K562 (cell line): ENCODE data around the gene KIF3B. TPM values are rescaled to one million over a fixed set of nuclear protein-coding genes. Genes with fewer than 3 reads are reported as not detected.

Source experiments
- ATAC-seq: fragments of 200-7000 bp; cut with Tn5 transposase; 3 replicates; pipeline ENCODE4 v1.9.1; 2020; ENCODE audit warnings: moderate library complexity
- BruUV-seq: library from RNA; stranded (reverse); fragments of 400-500 nt; replicated peaks from 2 replicates; lab custom pipeline; 2021; lab: Mats Ljungman, UMichigan
- CTCF ChIA-PET: fragments of 300-600 bp; formaldehyde crosslinking; extraction: SDS; loops from one replicate; lab custom pipeline; 2021; ENCODE audit warnings: low intra/inter-chr PET ratio; lab: Yijun Ruan, JAX
- POLR2A ChIA-PET: fragments of 300-600, 350-650 bp; sonication (Branson Sonifier 250); formaldehyde crosslinking; extraction: SDS; loops from one replicate; lab custom pipeline; 2021; ENCODE audit warnings: antibody characterized with exemption, inconsistent platforms; lab: Yijun Ruan, JAX
- DNase-seq, 4 experiments: peaks; one replicate each; pipeline versions ENCODE4 v3.0.0 to v3.0.0-alpha.2; 2011 to 2018; ENCODE audit warnings: low spot score in 3 of 4, mixed read lengths in 3 of 4; ENCODE audit errors: extremely low read depth in 1 of 4
- FAIRE-seq: peaks from 2 replicates; lab custom pipeline; 2011; peaks lifted over from hg19 to GRCh38; lab: Jason Lieb, UNC
- H2AFZ ChIP-seq: 2 replicates; pipeline ENCODE4 v1.6.0; 2011; ENCODE audit warnings: low read depth, low read length, control low read depth, inconsistent platforms
- H3K27ac ChIP-seq: fragments of 200-600 bp; 3 replicates; pipeline ENCODE4 v1.8.0; 2011; ENCODE audit warnings: low read depth, mild to moderate bottlenecking, control low read depth, inconsistent platforms, low read length, moderate library complexity, mixed read lengths; ENCODE audit errors: extremely low read depth
- H3K27me3 ChIP-seq, 2 experiments: fragments of 300-600 bp in 1 of 2; 2 replicates in 1 of 2; 3 replicates in 1 of 2; pipeline versions ENCODE4 v1.6.0 to v1.8.0; 2011; ENCODE audit warnings: inconsistent platforms in 2 of 2, low read length in 2 of 2, mild to moderate bottlenecking in 1 of 2, mixed read lengths in 1 of 2, moderate library complexity in 1 of 2; ENCODE audit not compliant: control insufficient read depth in 2 of 2, insufficient read depth in 2 of 2
- H3K36me3 ChIP-seq: fragments of 300-600 bp; 3 replicates; pipeline ENCODE4 v1.8.0; 2011; ENCODE audit warnings: mild to moderate bottlenecking, low read length, inconsistent platforms; ENCODE audit not compliant: control insufficient read depth, insufficient read depth
- H3K4me1 ChIP-seq, 2 experiments: fragments of 200-600 bp in 1 of 2; replicated peaks in 1 of 2; 2 replicates in 1 of 2; 3 replicates in 1 of 2; pipeline versions ENCODE4 v1.5.1 to v1.8.0; 2011; ENCODE audit warnings: inconsistent platforms in 2 of 2, low read length in 2 of 2, mild to moderate bottlenecking in 1 of 2, mixed read lengths in 1 of 2, moderate library complexity in 1 of 2; ENCODE audit not compliant: control insufficient read depth in 2 of 2, insufficient read depth in 2 of 2
- H3K4me2 ChIP-seq: 2 replicates; pipeline ENCODE4 v1.6.1; 2011; ENCODE audit warnings: low read length, control low read depth, inconsistent platforms, mixed read lengths; ENCODE audit not compliant: insufficient read depth
- H3K4me3 ChIP-seq: fragments of 200-600 bp; sonication (generic), shearing (Covaris generic); 2 replicates; pipeline ENCODE4 v1.5.1; 2016; ENCODE audit warnings: control low read depth, inconsistent platforms
- H3K79me2 ChIP-seq: fragments of 200-600 bp; 3 replicates; pipeline ENCODE4 v1.8.0; 2011; ENCODE audit warnings: low read length, inconsistent platforms; ENCODE audit not compliant: control insufficient read depth, insufficient read depth
- H3K9ac ChIP-seq, 2 experiments: 2 replicates each; pipeline versions ENCODE4 v1.6.0 to v1.6.1; 2011; ENCODE audit warnings: low read depth in 2 of 2, low read length in 2 of 2, control low read depth in 1 of 2, inconsistent platforms in 1 of 2, mild to moderate bottlenecking in 1 of 2, mixed read lengths in 1 of 2; ENCODE audit not compliant: insufficient read depth in 1 of 2
- H3K9me1 ChIP-seq: one replicate; pipeline ENCODE4 v1.6.0; 2011; ENCODE audit warnings: inconsistent platforms, mild to moderate bottlenecking, low read length, moderate library complexity; ENCODE audit not compliant: control insufficient read depth, insufficient read depth
- H3K9me3 ChIP-seq: replicated peaks from 2 replicates; pipeline ENCODE4 v1.5.1; 2011; ENCODE audit warnings: low read depth, low read length, inconsistent platforms; ENCODE audit not compliant: control insufficient read depth, insufficient read depth
- H4K20me1 ChIP-seq: replicated peaks from 2 replicates; pipeline ENCODE4 v1.6.1; 2011; ENCODE audit warnings: low read length, inconsistent platforms, mixed read lengths; ENCODE audit not compliant: control insufficient read depth, insufficient read depth
- C11orf30 ChIP-seq: fragments of 450-650 bp; IDR thresholded peaks from 2 replicates; pipeline ENCODE4 v1.6.1; 2016; ENCODE audit warnings: low read depth, mild to moderate bottlenecking
- CBFA2T2 ChIP-seq: fragments of 450-650 bp; conservative IDR thresholded peaks from 2 replicates; pipeline ENCODE4 v1.6.1; 2017; ENCODE audit warnings: mild to moderate bottlenecking
- TCF7 ChIP-seq: sonication (generic); IDR thresholded peaks from 2 replicates; pipeline ENCODE4 v1.6.1; 2016; ENCODE audit warnings: antibody characterized with exemption, borderline replicate concordance
- ZBTB9 ChIP-seq: fragments of 450-650 bp; formaldehyde crosslinking; IDR thresholded peaks from 2 replicates; pipeline ENCODE4 v1.4.0; 2020; ENCODE audit warnings: mild to moderate bottlenecking, moderate library complexity
- ZNF316 ChIP-seq: fragments of 450-650 bp; IDR thresholded peaks from 2 replicates; pipeline ENCODE4 v1.6.1; 2016
- WGBS: fragments of 100-300 bp; shearing (Covaris generic); methylation state at CpG from one replicate; pipeline ENCODE4 v1.1.6; 2016; ENCODE audit warnings: low coverage, mixed read lengths; ENCODE audit not compliant: insufficient coverage; ENCODE audit errors: missing lambda C conversion rate; 5-methylcytosine and 5-hydroxymethylcytosine counted together
- in situ Hi-C: fragments of 300-500 bp; cut with MboI; formaldehyde crosslinking; loops from 4 replicates; pipeline ENCODE4 v1.15.0; 2018; ENCODE audit warnings: inconsistent platforms, mixed read lengths
- intact Hi-C: fragments of 100-400 bp; cut with micrococcal nuclease; formaldehyde crosslinking; loops from 2 replicates; pipeline ENCODE4 v1.14.2; 2022
- polyA plus RNA-seq, 8 experiments: library from polyadenylated mRNA; depleted of rRNA in 4 of 8; stranded (reverse) in 5 of 8; unstranded in 3 of 8; fragments of >200 nt; fragmentation: Nextera tagmentation in 2 of 8; fragmentation: Illumina TruSeq in 1 of 8; extraction: Ambion mirVana in 2 of 8; extraction: Trizol in 1 of 8; gene quantifications; 2 replicates each; pipeline versions ENCODE4 v1.2.1 to v1.2.3, GENCODE V29; 2011 to 2014; ENCODE audit warnings: inconsistent platforms in 1 of 8, missing spikeins in 1 of 8
- total RNA-seq, 7 experiments: library from RNA; depleted of rRNA in 6 of 7; stranded (reverse); fragments of >200 nt in 6 of 7; fragmentation: Illumina TruSeq in 2 of 7; extraction: Trizol in 2 of 7; gene quantifications; 2 replicates each; pipeline versions ENCODE4 v1.2.1 to v1.2.3, GENCODE V29; 2011 to 2021; ENCODE audit warnings: low replicate concordance in 1 of 7

KIF3B gene
- total and polyA plus RNA-seq, 9 of the 15 experiments (the other 6 are each of a cell fraction or from before 2014, with no cell fraction given): 2.9 to 12.3 (median 8.6) TPM

GRCh38 chr20:32362901-32363364 lies 85.5 kb downstream of the KIF3B start:
- H3K4me1 ChIP-seq: peaks cover 15 to 17% of the 10 kb centered on the region in 2 experiments; a peak in 4 of 5 replicates
- TF ChIP-seq TCF7 (no peak), CBFA2T2 (no peak), ZNF316 (peak; percentile 77), ZBTB9 (no peak), C11orf30 (peak; percentile 15; the same call in 1 of the 2 replicates)
- TF ChIP-seq, all 486 proteins: peak for 2
- Histone ChIP-seq H3K27me3 (no peaks in the 10 kb centered on the region), H3K27ac (no peak overlapping the region), H3K9ac (no peak overlapping the region), H3K4me2 (no peak overlapping the region), H3K36me3 (peaks cover 44% of the 10 kb centered on the region), H4K20me1 (peaks cover 44% of the 10 kb centered on the region), H3K79me2 (peaks cover 91% of the 10 kb centered on the region), H2AFZ (no peak overlapping the region), H3K9me3 (no peaks in the 10 kb centered on the region), H3K4me3 (no peak overlapping the region), H3K9me1 (peaks cover 3% of the 10 kb centered on the region)
- intact Hi-C loops: no loop called here
- FAIRE-seq: no peak
- POLR2A ChIA-PET: interaction anchor here (0.8 to 1.5 kb wide), 6 partner anchors 8 to 148 kb away, joined by 3 to 5 read pairs (median 3); no protein-coding TSS in a partner anchor
- 60% methylated on average over 4 of the region's 4 CpGs for WGBS
- ATAC-seq: no peak
- BruUV-seq: no TSS peak
- in situ Hi-C loops: no loop called here
- no peak for DNase-seq
- CTCF ChIA-PET: no interaction called here
